Measurements from ENCODE around the gene HDAC7. TPM values are rescaled to one million over a fixed set of nuclear protein-coding genes. Genes with fewer than 3 reads are reported as not detected.

Gene HDAC7
- total and polyA plus RNA-seq, 2 of the 13 experiments (the other 11 are each of a cell fraction or from before 2014, with no cell fraction given): 4.6 to 10.8 TPM

GRCh38 chr12:47839214-47839876 lies 19.6 kb upstream of the HDAC7 start (continued):
- TF ChIP-seq, protein P1, sequence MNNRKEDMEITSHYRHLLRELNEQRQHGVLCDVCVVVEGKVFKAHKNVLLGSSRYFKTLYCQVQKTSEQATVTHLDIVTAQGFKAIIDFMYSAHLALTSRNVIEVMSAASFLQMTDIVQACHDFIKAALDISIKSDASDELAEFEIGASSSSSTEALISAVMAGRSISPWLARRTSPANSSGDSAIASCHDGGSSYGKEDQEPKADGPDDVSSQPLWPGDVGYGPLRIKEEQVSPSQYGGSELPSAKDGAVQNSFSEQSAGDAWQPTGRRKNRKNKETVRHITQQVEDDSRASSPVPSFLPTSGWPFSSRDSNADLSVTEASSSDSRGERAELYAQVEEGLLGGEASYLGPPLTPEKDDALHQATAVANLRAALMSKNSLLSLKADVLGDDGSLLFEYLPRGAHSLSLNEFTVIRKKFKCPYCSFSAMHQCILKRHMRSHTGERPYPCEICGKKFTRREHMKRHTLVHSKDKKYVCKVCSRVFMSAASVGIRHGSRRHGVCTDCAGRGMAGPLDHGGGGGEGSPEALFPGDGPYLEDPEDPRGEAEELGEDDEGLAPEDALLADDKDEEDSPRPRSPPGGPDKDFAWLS (CRISPR knock-in tag; IDR thresholded peaks at IDR 0.05; ENCODE audit: borderline replicate concordance): no peak
- TF ChIP-seq SP140L (CRISPR knock-in tag; IDR thresholded peaks at IDR 0.05; ENCODE audit: borderline replicate concordance): no peak
- TF ChIP-seq FOXC1 (CRISPR knock-in tag; IDR thresholded peaks at IDR 0.05; ENCODE audit: borderline replicate concordance): no peak
- no peak for TF ChIP-seq ZFP36L1 (CRISPR knock-in tag; IDR thresholded peaks at IDR 0.05)

DNA sequence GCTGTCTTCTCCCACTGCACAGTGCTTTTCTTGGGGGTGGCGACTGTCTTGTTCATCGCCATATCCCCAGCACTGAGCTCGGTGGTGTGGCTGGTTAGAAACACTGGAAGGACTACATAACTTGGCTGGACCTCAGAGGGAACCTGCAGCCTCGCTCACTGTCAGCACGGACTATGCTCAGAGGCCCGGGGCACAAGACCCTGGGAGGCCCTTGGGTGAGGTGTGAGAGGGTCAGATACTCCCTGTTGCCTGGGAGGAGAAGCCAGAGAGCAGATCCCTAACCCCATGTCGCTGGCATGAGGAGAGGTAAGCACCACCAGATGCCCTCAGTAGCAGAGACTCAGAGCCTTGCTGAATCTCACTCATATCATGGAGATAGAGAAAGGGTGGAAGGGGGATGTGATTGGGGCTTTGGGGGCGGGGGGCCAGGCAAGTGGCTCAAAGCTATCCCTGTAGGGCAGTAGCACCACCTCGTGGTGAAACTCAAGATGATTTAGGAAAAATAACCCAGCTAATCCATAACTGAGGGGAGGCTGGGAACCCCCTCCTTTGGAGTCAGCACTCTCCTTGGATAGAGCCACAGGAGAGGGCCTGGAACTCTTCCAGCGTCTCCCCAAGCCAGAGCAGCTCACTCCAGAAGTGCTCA lies 18.7 kb upstream of the HDAC7 start:
- Histone ChIP-seq H2AFZ (ENCODE audit: low read length) (no peak overlapping the region), H3K79me2 (ENCODE audit: insufficient read depth, low read length) (no peaks in the 10 kb centered on the region), H3K9ac (ENCODE audit: insufficient read depth, low read depth, low read length) (no peak overlapping the region), H3K36me3 (replicated peaks in 1 of 2; ENCODE audit: control insufficient read depth in 1 of 2, insufficient read depth in 2 of 2, low read length in 2 of 2) (no peaks in the 10 kb centered on the region), H3K27me3 (ENCODE audit: control insufficient read depth in 1 of 2, insufficient read depth in 2 of 2, low read length in 2 of 2) (peaks cover 4 to 11% of the 10 kb centered on the region in 2 experiments; a peak in 3 of 5 replicates), H3K4me2 (ENCODE audit: low read depth, low read length) (no peak overlapping the region), H3K4me3 (replicated peaks in 1 of 3; ENCODE audit: insufficient read depth in 1 of 3, low read depth in 2 of 3, low read length in 3 of 3) (no peak overlapping the region), H3K9me3 (ENCODE audit: low read length) (no peaks in the 10 kb centered on the region), H4K20me1 (ENCODE audit: insufficient read depth, low read length) (no peaks in the 10 kb centered on the region), H3K27ac (ENCODE audit: extremely low read length, insufficient read depth, low read length) (no peak overlapping the region), H3K4me1 (ENCODE audit: insufficient read depth, low read length) (no peaks in the 10 kb centered on the region; the same call in 1 of the 2 replicates)
- in situ Hi-C loops (cut with HindIII; ENCODE audit: extremely low pct_ligation_motif_present, low pct_unique_long_range_greater_than_20kb): loop anchor here (5.0 kb wide), 2 partner anchors 51 to 121 kb away; no protein-coding TSS in a partner anchor
- POLR2A ChIA-PET: interaction anchor here (1.0 to 1.5 kb wide), 3 partner anchors 12 to 21 kb away, joined by 3 to 7 read pairs (median 5); no protein-coding TSS in a partner anchor
- no TSS peak for BruUV-seq (replicated peaks)
- FAIRE-seq (no peak), DNase-seq (ENCODE audit: low spot score) (peak; percentile 26), ATAC-seq (peak; percentile 78)
- CTCF ChIA-PET (ENCODE audit: low intra/inter-chr PET ratio, low total read pairs): interaction anchor here (0.7 to 2.9 kb wide), 10 partner anchors 14 to 123 kb away, joined by 3 to 33 read pairs (median 5); partner anchors contain the start of gene RAPGEF3
- intact Hi-C loops (cut with micrococcal nuclease; ENCODE audit: unreplicated experiment): loop anchor here (1.0 kb wide), 3 partner anchors 59 to 123 kb away; no protein-coding TSS in a partner anchor
- WGBS (ENCODE audit: low lambda C conversion rate): 31% methylated on average over 9 of the region's 10 CpGs
- TF ChIP-seq ZNF205 (CRISPR knock-in tag; IDR thresholded peaks at IDR 0.05) (no peak), NCOA5 (CRISPR knock-in tag; IDR thresholded peaks at IDR 0.05) (no peak), SMC3 (IDR thresholded peaks at IDR 0.05; ENCODE audit: low read length) (peak; percentile 42; the same call in 1 of the 2 replicates), ZBED4 (CRISPR knock-in tag; IDR thresholded peaks at IDR 0.05; ENCODE audit: borderline replicate concordance) (no peak), ELF4 (CRISPR knock-in tag; IDR thresholded peaks at IDR 0.05; ENCODE audit: borderline replicate concordance) (no peak)
- TF ChIP-seq, protein P2, sequence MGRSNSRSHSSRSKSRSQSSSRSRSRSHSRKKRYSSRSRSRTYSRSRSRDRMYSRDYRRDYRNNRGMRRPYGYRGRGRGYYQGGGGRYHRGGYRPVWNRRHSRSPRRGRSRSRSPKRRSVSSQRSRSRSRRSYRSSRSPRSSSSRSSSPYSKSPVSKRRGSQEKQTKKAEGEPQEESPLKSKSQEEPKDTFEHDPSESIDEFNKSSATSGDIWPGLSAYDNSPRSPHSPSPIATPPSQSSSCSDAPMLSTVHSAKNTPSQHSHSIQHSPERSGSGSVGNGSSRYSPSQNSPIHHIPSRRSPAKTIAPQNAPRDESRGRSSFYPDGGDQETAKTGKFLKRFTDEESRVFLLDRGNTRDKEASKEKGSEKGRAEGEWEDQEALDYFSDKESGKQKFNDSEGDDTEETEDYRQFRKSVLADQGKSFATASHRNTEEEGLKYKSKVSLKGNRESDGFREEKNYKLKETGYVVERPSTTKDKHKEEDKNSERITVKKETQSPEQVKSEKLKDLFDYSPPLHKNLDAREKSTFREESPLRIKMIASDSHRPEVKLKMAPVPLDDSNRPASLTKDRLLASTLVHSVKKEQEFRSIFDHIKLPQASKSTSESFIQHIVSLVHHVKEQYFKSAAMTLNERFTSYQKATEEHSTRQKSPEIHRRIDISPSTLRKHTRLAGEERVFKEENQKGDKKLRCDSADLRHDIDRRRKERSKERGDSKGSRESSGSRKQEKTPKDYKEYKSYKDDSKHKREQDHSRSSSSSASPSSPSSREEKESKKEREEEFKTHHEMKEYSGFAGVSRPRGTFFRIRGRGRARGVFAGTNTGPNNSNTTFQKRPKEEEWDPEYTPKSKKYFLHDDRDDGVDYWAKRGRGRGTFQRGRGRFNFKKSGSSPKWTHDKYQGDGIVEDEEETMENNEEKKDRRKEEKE (IDR thresholded peaks at IDR 0.05): no peak

Data from HepG2 (cell line).